G401.6 (cell line): ENCODE results near the gene TRIM10.

Experiments used
- FAIRE-seq: peaks from 2 replicates; lab custom pipeline; 2012; peaks lifted over from hg19 to GRCh38; lab: Jason Lieb, UNC

Gene TRIM10, protein sequence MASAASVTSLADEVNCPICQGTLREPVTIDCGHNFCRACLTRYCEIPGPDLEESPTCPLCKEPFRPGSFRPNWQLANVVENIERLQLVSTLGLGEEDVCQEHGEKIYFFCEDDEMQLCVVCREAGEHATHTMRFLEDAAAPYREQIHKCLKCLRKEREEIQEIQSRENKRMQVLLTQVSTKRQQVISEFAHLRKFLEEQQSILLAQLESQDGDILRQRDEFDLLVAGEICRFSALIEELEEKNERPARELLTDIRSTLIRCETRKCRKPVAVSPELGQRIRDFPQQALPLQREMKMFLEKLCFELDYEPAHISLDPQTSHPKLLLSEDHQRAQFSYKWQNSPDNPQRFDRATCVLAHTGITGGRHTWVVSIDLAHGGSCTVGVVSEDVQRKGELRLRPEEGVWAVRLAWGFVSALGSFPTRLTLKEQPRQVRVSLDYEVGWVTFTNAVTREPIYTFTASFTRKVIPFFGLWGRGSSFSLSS

DNA sequence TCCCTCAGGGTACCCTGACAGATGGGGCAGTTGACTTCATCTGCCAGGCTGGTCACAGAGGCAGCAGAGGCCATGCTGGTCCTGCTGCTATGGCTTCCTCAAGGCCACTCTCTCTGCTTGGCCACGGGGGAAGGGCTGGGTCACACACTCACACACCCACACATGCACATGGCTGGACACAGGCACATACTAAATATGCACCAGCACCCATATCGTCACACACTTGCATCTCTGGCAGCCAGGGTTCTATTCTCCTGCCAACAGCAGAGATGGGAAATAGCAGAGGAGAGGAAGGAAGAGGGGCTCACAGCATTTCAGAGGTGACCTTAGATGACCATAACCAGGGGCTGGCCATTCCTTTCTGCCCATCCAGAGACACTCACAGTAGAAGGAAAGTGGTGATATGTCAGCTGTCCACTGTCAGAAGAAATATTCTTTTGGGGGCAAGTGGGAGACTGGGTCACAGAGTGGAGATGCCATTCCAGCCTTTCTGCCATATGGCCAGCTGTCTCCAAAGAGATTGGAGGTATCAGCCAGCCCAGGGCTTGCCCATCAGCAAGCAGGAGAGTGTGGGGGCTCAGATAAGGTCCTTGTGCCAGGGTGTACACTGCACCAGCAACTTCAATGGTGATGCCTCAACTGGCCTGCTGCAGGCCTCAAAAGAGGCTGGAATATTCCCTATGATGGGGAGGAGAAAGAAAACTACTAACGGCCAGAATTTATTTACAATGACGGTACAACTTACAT lies at the start of gene TRIM10:
TSS of gene TRIM10 (minus strand) at position 427 of the 747 bp plus-strand sequence. CDS start at position 74, 353 bp downstream.
- no peak for FAIRE-seq

DNA sequence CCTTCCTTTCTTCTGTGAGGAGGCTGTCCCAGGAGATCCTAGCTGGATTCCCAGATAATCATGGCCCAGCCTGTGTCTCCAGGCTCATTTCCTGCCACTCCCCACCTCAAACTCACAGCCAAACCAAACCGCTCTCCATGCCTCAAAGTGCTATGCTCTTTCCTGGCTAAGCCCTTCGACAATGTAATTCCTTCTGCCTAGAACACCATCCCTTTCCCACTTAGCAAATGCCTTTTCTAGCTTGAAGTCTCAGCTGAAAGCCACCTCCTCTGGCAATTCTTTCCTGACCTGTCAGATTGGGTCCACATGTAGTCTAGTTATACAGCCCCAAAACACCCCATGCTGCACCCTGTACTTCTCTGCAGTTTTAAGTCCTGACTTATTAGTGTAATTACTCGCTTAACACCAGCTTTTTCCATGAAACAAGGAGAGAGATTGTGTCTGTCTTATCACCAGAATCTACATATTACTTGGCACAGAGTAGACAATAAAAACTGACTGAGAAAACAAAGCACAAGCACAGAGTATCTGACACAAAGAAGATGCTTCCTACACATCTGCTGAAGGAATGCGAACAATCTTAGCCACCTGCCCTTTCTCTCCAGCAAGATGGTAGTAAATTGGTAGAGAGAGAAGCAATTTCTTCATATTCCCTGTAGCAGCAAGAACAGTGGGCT lies 46.7 kb upstream of the TRIM10 start:
- no peak for FAIRE-seq

DNA sequence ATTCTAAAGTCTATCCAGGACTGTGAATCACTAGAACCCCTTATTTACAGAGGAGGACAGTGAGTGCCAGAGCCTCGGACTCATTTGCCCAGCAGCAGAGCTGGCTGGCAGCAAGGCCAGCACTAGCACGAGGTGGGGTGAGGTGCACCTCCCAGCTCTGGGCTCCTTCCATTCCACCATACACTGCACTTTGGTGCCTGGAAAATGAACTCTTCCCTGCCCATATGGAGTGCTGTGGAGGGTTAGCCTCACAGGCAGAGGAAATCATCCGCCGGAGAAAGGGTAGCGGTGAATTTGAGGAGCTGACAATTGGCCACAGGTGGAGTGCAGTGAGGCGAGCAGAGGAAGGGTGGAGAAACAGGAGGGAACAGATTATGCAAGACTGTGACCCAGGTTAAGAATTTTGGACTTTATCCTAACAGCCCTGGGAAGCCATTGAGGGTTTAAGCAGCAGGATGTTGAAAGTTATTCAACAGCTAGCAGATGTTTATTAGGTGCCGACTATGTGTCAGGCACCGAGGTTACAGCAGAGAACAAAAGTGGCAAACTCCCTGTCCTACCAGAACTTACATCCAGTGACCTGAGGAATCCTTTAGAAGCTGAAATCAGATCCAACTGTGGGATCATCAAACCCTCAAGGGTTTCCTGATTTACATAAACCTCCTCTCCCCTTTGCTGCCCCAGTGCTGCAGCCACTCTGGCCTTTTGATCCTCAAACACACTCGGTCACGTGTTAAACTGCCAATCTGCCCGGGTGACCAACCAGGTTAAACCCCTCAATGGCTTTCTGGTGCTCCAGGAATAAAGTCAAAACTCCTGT lies 46.0 kb upstream of the TRIM10 start:
- no peak for FAIRE-seq

DNA sequence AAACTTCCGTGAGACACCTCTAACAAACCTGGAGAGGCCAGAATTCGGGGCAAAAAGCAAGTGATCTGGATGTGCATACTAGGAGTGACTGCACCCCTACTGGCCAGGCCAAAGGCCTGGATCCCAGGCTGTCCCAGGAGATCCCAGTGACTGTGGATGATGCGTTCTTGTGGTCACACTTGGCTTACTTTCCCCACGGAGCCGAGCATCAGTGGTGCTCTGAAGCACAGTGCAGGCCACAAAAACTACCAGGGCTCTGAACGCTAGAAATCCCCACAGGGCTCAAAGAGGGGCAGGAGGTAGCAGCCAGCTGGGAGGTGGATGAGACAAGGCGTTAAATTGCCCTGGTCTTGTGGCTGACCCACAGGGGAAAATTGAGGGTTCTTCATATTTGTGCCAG lies 45.1 kb upstream of the TRIM10 start:
- no peak for FAIRE-seq

DNA sequence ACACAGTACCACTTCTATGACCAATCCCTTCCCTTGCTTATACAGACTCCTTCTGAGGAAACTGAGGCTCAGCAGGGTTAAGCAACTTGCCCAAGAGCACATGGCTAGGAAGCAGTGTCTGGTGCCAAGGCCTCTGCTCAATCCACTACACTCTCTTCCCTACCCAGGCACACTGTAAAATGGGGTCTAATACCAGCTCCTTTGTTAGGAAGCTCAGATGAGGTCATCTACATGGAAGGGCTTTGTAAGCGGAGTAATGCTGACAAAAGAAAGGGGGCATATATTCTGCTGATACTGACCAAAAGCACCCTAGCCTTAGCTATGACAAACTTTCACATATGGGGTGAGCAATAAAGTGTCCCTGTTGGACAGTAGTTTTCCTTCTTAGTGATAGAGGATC lies 43.1 kb upstream of the TRIM10 start:
- FAIRE-seq: no peak

DNA sequence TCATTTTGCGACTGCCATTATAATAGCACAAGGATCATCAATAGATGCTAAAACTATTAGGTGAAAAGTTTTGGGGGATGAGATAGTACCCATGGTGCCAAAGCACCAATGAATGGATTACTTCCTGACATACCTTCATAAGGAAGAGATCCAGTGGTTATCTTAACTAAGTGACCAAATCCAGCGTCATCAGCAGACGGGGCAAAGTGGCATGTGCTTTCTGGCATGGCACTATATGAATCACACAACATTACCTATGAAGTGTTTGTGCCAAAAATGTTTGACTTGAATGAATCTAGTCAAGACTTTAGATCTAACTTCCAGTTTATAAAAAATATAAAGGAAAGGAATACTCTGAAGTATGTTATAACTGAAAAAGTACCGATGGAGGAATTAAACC lies 41.4 kb upstream of the TRIM10 start:
- no peak for FAIRE-seq

DNA sequence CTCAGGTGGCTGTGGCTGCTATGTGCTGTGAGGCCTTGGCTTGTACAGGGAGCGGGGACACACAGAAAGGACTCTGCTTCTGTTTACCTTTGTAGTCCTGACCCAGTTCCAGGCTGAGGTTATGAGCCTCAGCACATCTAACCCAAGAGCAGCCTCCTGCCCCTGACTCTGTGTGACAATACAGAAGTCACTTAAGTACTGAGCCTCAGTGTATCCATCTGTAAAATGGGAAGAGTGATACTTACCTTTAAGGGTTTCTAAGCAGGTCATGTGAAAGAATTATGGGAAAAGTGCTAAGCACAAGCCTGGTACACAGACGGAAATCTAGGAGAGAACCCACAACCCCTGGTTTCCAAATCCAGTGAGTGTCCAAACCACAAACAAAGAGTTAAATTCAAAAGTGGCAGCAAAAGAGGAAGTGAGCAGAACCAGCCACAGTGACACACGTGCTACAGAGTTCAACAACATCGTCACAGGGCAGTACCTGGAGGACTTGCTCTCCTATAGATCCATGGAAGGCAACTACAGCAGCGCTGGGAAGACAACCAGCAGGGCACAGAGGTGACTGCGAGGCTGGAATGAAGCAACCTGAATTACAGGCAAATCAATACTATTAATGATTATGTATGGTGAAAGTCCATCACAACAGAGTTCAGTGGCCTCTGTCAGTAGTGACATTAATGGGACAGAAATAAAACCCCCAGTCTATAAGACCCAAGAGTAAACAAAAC lies 39.7 kb upstream of the TRIM10 start:
- no peak for FAIRE-seq

DNA sequence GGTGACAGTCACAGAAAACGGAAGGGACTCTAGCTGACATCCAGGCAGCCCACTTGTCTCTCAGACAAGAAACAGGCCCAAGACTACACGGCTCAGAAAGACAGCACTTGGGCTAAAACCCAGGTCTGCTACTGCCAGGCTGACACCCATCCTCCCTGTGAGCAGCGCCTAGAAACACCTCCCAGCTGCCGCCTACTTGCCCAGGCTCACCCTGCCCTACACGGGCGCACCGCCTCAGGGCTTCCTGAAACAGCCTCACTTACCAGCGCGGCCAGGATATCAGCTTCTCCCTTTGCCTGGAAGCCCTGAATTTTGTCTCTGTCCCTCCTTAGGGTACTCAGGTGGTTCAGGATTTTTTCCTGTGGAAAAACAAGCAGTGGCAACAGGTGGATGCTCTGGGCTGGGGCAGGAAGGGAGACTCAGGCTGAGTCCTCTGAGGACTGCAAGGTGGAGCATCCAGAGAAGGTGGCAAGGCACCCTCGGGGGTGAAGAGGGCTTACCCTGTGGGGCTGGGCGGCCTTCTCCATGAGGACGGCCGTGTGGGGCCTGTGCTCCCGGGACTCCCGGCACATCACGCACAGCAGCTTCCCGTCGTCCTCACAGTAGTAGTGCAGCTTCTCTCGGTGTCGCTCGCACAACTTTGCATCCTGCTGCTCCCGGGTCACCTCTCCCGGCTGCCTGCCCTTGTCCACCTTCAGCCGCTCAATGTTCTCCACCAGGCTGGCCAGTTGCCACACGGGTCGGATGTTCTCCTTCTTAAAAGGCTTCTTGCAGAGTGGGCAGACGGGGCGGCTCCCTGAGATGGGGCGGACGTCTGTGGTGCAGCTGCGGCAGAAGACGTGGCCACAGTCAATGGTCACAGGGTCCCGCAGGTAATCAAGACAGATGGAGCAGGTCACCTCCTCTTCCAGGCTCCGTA lies 37.4 kb upstream of the TRIM10 start:
- no peak for FAIRE-seq

DNA sequence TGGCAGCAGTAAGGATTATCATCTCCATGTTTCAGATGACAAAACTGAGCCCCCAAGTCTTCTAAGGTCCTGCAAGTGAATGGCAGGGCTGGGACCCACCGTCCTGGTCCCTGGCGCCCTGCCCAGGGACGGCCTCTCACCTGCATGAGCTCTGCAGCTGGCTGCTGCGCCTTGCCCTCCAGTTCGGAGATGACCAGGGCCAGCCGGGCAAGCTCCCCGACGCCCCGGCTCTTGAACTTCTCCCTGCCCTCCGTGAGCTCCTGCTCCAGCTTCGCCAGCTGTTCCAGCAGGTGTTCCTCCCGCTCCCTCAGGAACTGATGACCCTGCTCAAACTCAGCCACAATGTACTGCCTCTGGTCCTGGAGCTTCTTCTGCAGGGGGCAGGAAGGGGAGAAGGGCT lies 35.4 kb upstream of the TRIM10 start:
- FAIRE-seq: no peak

DNA sequence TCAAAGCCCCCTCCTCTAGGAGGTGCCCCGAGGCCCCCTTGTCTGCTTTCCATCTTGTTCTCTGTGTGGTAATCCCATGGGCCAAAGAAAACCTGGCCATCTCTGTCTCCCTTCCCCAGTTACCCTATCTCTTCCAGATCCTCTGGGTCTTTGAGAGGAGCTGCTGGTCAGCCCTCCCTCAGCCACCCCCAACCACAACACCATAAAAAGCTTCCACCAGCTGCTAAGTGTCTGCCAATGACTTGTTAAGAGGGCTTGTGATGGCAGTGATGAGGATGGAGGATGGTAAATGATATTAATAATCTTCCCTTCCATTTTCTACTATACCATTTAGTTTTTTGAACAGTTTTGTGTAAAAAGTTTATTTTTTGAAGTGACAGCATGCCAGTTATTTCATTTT lies 34.9 kb upstream of the TRIM10 start:
- FAIRE-seq: no peak

DNA sequence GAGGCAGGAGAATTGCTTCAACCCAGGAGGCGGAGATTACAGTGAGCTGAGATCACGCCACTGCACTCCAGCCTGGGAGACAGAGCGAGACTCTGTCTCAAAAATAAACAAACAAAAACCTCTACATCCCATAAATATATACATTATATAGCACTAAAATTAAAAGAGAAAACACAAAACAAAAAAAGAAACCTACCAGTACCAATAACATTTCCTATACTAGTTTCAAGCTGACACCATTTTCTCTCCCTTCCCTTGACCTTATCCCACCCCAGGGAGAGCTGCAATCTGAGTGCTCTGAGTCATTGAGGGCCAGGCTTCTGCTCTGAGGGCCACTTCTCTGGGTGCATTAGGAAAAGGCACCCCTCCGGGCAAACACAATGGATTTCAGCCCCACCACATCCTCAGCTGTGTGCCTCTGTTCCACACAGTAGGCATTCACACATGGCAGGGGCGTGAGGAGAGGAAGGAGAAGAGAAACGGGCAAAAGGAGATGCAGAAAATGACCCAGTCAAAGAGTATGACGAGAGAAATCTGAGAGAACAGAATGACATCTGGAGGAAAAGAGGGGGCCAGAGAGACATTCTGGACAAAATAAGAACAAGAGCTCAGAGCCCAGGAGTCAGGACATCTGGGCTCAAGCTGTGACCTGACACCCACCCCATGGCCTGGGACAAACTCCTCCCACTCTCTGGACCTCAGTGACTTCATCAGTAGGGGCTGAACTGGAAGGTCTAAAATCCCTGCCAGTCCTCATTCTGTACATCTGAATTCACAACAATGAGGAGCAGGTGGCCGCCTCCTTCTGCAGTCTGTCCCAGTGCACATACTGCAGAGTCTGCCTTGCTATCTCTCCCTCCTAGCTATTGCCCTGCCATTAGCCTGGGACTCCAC lies 34.0 kb upstream of the TRIM10 start:
- FAIRE-seq: no peak

DNA sequence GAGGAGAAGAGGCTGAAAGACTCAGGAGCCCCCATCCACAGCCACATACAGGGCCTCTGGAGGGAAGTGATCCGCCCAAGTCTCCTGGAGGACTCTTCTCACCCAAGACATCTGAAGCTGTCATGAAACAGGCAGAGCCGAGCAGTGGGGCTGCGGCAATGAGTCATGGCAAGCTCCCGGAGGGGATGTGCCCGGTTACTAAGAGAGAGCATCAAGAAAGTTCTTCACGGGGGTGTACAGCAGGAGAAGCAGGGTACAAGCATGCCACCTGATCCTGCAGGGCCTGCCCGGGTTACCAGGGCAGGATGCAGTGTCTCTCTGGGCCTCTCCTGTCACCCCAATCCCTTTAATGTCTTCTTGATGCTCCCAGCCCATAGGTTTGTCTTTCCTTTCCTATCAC lies 31.1 kb upstream of the TRIM10 start:
- no peak for FAIRE-seq

DNA sequence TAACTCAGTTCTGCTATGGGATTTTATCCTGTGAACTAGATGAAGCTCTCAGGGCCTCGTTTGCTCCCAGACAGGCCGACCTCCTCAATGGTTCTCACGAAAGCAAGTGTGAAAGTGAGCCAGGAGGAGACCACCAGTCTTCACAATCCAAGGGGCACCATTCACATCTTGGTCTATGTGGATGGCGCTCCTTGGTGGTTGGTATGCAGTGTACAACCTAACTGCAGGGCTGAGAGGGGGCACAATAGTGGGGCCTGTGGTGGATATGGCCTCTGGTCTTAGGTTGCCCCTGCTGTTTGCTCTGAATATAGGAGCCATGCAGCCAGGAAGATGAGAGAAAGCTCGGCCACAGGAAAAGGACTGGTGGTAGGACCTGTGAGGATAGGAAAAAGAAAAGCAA lies 27.5 kb upstream of the TRIM10 start:
- no peak for FAIRE-seq

DNA sequence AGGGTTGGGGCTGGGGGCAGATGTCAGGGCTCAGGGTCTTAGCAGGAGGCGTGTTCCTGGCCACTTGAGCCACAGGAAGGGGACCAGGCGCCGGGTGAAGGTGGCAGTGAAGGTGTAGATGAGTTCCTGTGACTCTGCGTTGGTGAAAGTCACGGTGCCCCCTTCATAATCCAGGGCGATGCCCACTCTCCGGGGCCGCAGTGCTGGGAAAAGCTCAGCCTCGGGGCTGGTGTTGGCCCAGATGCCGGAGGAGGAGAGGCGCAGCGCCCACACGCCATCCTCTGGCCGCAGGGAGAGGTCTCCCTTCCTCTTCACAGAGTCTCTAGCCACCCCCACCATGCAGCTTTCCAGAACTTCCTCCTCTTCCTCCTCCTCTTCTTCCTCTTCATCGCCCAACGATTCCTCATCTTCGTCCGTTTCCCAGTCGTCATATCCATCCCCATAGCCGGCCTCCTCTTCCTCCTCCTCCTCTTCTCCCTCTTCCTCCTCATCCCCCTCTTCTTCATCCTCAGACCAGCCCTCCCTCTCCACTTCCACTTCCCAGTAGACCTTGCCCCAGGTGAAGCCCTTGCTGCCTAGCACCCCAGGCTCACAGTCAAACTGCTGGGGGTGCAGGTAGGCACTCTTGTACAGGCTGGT lies 25.0 kb upstream of the TRIM10 start:
- FAIRE-seq: no peak

DNA sequence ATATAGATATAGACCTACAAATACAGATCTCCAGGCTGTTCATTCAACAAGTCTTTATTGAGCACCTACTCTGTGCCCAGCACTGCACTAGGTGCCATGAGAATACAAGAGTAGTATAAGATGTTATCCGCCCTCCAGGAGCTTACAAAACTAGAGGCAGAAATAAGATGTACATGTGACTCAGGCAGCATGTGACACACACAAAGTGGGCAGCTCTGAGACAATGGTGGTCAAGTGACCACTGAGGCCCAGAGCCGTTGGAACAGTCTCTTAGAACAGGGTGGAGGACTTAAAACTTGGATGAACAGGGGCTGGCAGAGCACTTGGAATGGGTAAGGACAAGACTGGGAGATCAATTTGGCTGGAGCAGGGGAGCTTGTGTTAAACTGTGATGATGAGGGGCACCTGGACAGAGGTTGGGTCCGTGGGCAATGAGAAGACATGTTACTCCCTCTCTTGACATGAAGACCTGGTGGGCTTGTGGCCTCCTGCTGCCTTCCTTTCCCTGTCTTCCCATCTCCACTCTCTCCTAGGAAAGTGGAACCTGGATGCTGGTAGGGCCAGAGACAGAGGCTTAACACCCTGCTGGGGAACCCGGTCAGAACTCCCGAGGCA lies 23.5 kb upstream of the TRIM10 start:
- no peak for FAIRE-seq

DNA sequence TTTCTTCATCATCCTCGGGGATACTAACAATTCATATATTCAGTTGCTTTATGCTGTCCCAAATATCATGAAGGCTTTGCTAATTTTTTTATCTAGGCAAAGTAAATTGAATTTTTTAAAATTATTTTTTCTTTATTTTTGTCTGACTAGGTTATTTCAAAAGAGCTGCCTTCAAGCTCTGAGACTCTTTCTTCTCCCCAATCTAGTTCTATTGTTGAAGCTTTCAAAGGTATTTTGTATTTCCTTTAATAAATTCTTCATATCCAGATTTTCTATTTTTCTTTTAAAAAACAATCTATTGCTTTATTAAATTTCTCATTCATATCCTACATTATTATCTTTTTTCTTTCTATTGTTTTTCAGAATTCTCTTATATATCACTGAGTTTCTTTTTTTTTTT lies 19.1 kb upstream of the TRIM10 start:
- peak; percentile 78 for FAIRE-seq

DNA sequence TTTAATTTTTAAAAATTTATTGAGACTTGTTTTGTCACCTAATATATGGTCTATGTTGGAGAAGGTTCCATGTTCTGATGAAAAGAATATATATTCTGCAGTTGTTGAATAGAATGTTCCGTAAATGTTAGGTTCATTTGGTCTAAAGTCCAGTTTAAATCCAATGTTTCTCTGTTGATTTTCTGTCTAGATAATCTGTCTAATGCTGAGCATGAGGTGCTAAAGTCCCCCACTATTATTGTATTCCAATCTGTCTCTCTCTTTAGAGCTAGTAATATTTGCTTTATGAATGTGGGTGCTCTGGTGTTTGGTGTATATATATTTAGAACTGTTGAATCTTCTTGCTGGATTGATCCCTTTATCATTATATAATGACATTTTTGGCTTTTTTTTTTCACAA lies 17.8 kb upstream of the TRIM10 start:
- no peak for FAIRE-seq

DNA sequence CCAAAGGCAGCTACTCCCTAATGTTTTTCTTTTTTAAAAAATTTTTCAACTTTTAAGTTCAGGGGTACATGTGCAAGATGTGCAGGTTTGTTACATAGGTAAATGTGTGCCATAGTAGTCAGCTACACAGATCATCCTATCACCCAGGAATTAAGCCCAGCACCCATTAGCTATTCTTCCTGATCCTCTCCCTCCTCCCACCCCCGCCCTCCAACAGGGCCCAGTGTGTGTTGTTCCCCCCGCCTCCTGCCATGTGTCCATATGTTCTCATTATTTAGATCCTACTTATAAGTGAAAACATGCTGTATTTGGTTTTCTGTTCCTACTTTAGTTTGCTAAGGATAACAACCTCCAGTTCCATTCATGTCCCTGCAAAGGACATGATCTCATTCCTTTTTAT lies 14.8 kb upstream of the TRIM10 start:
- no peak for FAIRE-seq
